ENCODE measurements around the gene LCN2. TPM values are rescaled to one million over a fixed set of nuclear protein-coding genes. Genes with fewer than 3 reads are reported as not detected.

LCN2 gene
- total and polyA plus RNA-seq, 9 of the 15 experiments (the other 6 are each of a cell fraction or from before 2014, with no cell fraction given), result 0.10 to 1.2 (median 0.44) TPM; not detected in 1

GRCh38 chr9:128117613-128118471 lies 31.4 kb upstream of the LCN2 start (continued):
- TF ChIP-seq ARID1B (IDR thresholded peaks at IDR 0.05) (peak; percentile 23; the same call in 1 of the 2 replicates), PPARD (CRISPR knock-in tag; IDR thresholded peaks at IDR 0.05) (no peak), BRD4 (IDR thresholded peaks at IDR 0.05) (no peak), HCFC1 (IDR thresholded peaks at IDR 0.05; ENCODE audit: low read depth, low read length) (peak; percentile 56), NR2C1 (IDR thresholded peaks at IDR 0.05) (no peak), NR2C1 (tag; IDR thresholded peaks at IDR 0.05) (no peak), SAFB2 (IDR thresholded peaks at IDR 0.05; ENCODE audit: borderline replicate concordance, low read depth, low read length, severe bottlenecking) (no peak), TCF7L2 (IDR thresholded peaks at IDR 0.05; ENCODE audit: low read depth, low read length) (0 out of 2 replicates have a peak, but pooled peaks have one; percentile 20), HNRNPL (IDR thresholded peaks at IDR 0.05; ENCODE audit: low read depth, low read length) (no peak), MED1 (CRISPR knock-in tag; IDR thresholded peaks at IDR 0.05; ENCODE audit: borderline replicate concordance) (no peak), ATF3 (IDR thresholded peaks at IDR 0.05) (no peak), ATF3 (CRISPR knock-in tag; conservative IDR thresholded peaks at IDR 0.05) (peak; percentile 80; the same call in 1 of the 2 replicates), ZBTB40 (IDR thresholded peaks at IDR 0.05) (no peak), ZBTB40 (CRISPR knock-in tag; IDR thresholded peaks at IDR 0.05) (no peak), SNIP1 (IDR thresholded peaks at IDR 0.05; ENCODE audit: low read depth) (no peak), JUND (IDR thresholded peaks at IDR 0.05; ENCODE audit: borderline replicate concordance, low read depth, low read length) (peak; percentile 57), JUND (tag; IDR thresholded peaks at IDR 0.05; ENCODE audit: borderline replicate concordance, low read depth, low read length) (no peak; the same call in 2 of the 3 replicates)
